HepG2 (cell line): ENCODE results near the gene FHIT. TPM values are rescaled to one million over a fixed set of nuclear protein-coding genes. Genes with fewer than 3 reads are reported as not detected.

Source experiments
- ATAC-seq: fragments of 200-7000 bp; cut with Tn5 transposase; 3 replicates; pipeline ENCODE4 v1.9.1; 2020; ENCODE audit warnings: mild to moderate bottlenecking, moderate library complexity
- BruUV-seq: library from RNA; stranded (reverse); fragments of 400-500 nt; replicated peaks from 2 replicates; lab custom pipeline; 2021; lab: Mats Ljungman, UMichigan
- CTCF ChIA-PET: fragments of 300-600 bp; formaldehyde crosslinking; extraction: SDS; loops from one replicate; lab custom pipeline; 2021; ENCODE audit warnings: low total read pairs, inconsistent platforms, low intra/inter-chr PET ratio; lab: Yijun Ruan, JAX
- POLR2A ChIA-PET: fragments of 350-600 bp; sonication (Branson Sonifier 250); formaldehyde crosslinking; loops from one replicate; lab custom pipeline; 2020; ENCODE audit warnings: antibody characterized with exemption, inconsistent platforms; lab: Yijun Ruan, JAX
- DNase-seq: peaks from one replicate; pipeline ENCODE4 v3.0.0-alpha.2; 2015; ENCODE audit warnings: low spot score
- FAIRE-seq: peaks from 3 replicates; lab custom pipeline; 2011; peaks lifted over from hg19 to GRCh38; lab: Jason Lieb, UNC
- H2AFZ ChIP-seq: one replicate; pipeline ENCODE4 v1.6.1; 2011; ENCODE audit warnings: low read length, inconsistent platforms
- H3K27ac ChIP-seq: fragments of 300-600 bp; 3 replicates; pipeline ENCODE4 v1.8.0; 2011; ENCODE audit warnings: mixed run types, mild to moderate bottlenecking, mixed read lengths, low read length, inconsistent platforms; ENCODE audit not compliant: insufficient read depth; ENCODE audit errors: extremely low read length
- H3K27me3 ChIP-seq, 2 experiments: fragments of 200-600 bp in 1 of 2; 2 replicates in 1 of 2; 3 replicates in 1 of 2; pipeline versions ENCODE4 v1.6.0 to v1.8.0; 2011; ENCODE audit warnings: low read length in 2 of 2, mild to moderate bottlenecking in 2 of 2, moderate library complexity in 2 of 2, inconsistent platforms in 1 of 2; ENCODE audit not compliant: insufficient read depth in 2 of 2, control insufficient read depth in 1 of 2
- H3K36me3 ChIP-seq, 2 experiments: fragments of 200-600 bp in 1 of 2; replicated peaks in 1 of 2; 2 replicates in 1 of 2; 3 replicates in 1 of 2; pipeline versions ENCODE4 v1.5.1 to v1.8.0; 2011; ENCODE audit warnings: low read length in 2 of 2, inconsistent platforms in 1 of 2; ENCODE audit not compliant: insufficient read depth in 2 of 2, control insufficient read depth in 1 of 2
- H3K4me1 ChIP-seq: 2 replicates; pipeline ENCODE4 v1.5.1; 2012; ENCODE audit warnings: low read length, inconsistent platforms; ENCODE audit not compliant: insufficient read depth
- H3K4me2 ChIP-seq: 2 replicates; pipeline ENCODE4 v1.6.0; 2011; ENCODE audit warnings: low read depth, low read length, inconsistent platforms
- H3K4me3 ChIP-seq, 3 experiments: fragments of 200-600 bp in 1 of 3; sonication (generic), shearing (Covaris generic) in 1 of 3; replicated peaks in 1 of 3; 2 replicates each; pipeline ENCODE4 v1.5.1; 2011 to 2016; ENCODE audit warnings: low read length in 3 of 3, inconsistent platforms in 2 of 3, low read depth in 2 of 3, mild to moderate bottlenecking in 2 of 3, control low read depth in 1 of 3, mixed read lengths in 1 of 3; ENCODE audit not compliant: insufficient read depth in 1 of 3
- H3K79me2 ChIP-seq: one replicate; pipeline ENCODE4 v1.6.1; 2011; ENCODE audit warnings: low read length, inconsistent platforms; ENCODE audit not compliant: insufficient read depth
- H3K9ac ChIP-seq: 2 replicates; pipeline ENCODE4 v1.6.0; 2011; ENCODE audit warnings: mild to moderate bottlenecking, low read depth, low read length, inconsistent platforms; ENCODE audit not compliant: insufficient read depth
- H3K9me3 ChIP-seq: 2 replicates; pipeline ENCODE4 v1.5.1; 2012; ENCODE audit warnings: mild to moderate bottlenecking, low read length
- H4K20me1 ChIP-seq: 2 replicates; pipeline ENCODE4 v1.6.0; 2011; ENCODE audit warnings: inconsistent platforms, mild to moderate bottlenecking, low read length, moderate library complexity; ENCODE audit not compliant: insufficient read depth
- FOXA1 ChIP-seq, 2 experiments: fragments of 450-650 bp in 1 of 2; sonication (generic) in 1 of 2; formaldehyde crosslinking in 1 of 2; IDR thresholded peaks; 2 replicates each; pipeline versions ENCODE4 v1.4.0 to v1.6.1; 2016 to 2020; ENCODE audit warnings: missing genetic modification reagents in 1 of 2
- HMGA1 ChIP-seq: sonication (generic); formaldehyde crosslinking; conservative IDR thresholded peaks from 2 replicates; pipeline ENCODE4 v1.4.0; 2020; ENCODE audit warnings: missing genetic modification reagents
- MIXL1 ChIP-seq: IDR thresholded peaks from 2 replicates; pipeline ENCODE4 v1.6.1; 2016
- NBN ChIP-seq: fragments of 450-650 bp; conservative IDR thresholded peaks from 2 replicates; pipeline ENCODE4 v1.6.1; 2017
- SALL2 ChIP-seq: sonication (generic); formaldehyde crosslinking; IDR thresholded peaks from 2 replicates; pipeline ENCODE4 v1.8.1; 2023; ENCODE audit warnings: mild to moderate bottlenecking, missing genetic modification reagents, inconsistent platforms
- SCMH1 ChIP-seq: sonication (generic); formaldehyde crosslinking; IDR thresholded peaks from 2 replicates; pipeline ENCODE4 v1.9.0; 2021; ENCODE audit warnings: missing genetic modification reagents, mild to moderate bottlenecking, borderline replicate concordance
- STAT6 ChIP-seq: sonication (generic); formaldehyde crosslinking; IDR thresholded peaks from 2 replicates; pipeline ENCODE4 v1.4.0; 2020; ENCODE audit warnings: missing genetic modification reagents, mild to moderate bottlenecking, borderline replicate concordance
- ZBTB20 ChIP-seq: sonication (generic); formaldehyde crosslinking; IDR thresholded peaks from 2 replicates; pipeline ENCODE4 v1.8.1; 2023; ENCODE audit warnings: missing genetic modification reagents, low read depth, mild to moderate bottlenecking, borderline replicate concordance
- ZNF567 ChIP-seq: sonication (generic); formaldehyde crosslinking; IDR thresholded peaks from 2 replicates; pipeline ENCODE4 v1.8.1; 2023; ENCODE audit warnings: mild to moderate bottlenecking, missing genetic modification reagents, borderline replicate concordance
- in situ Hi-C: cut with HindIII; loops from 2 replicates; pipeline ENCODE4 v1.10.0; 2017; ENCODE audit warnings: low pct_unique_long_range_greater_than_20kb; ENCODE audit not compliant: extremely low pct_ligation_motif_present
- intact Hi-C: fragments of 100-400 bp; cut with micrococcal nuclease; formaldehyde crosslinking; loops from one replicate; pipeline ENCODE4 v1.10.0; 2022; ENCODE audit not compliant: unreplicated experiment
- polyA plus RNA-seq, 8 experiments: library from polyadenylated mRNA; depleted of rRNA in 3 of 8; stranded (reverse) in 7 of 8; unstranded in 1 of 8; fragments of >200 nt; fragmentation: Illumina TruSeq in 4 of 8; extraction: Trizol in 4 of 8; gene quantifications; 2 replicates each; pipeline versions ENCODE4 v1.2.1 to v1.2.3, GENCODE V29; 2011 to 2016; ENCODE audit warnings: low read depth in 4 of 8, missing spikeins in 1 of 8, mixed read lengths in 1 of 8; ENCODE audit not compliant: insufficient read depth in 1 of 8
- total RNA-seq, 5 experiments: library from RNA; depleted of rRNA; stranded (reverse); fragments of >200 nt; fragmentation: Illumina TruSeq; extraction: Trizol; gene quantifications; 2 replicates each; pipeline ENCODE4 v1.2.3, GENCODE V29; 2016; ENCODE audit warnings: low read depth in 1 of 5

The FHIT gene
- total and polyA plus RNA-seq, 2 of the 13 experiments (the other 11 are each of a cell fraction or from before 2014, with no cell fraction given): 4.0 to 4.6 TPM

- POLR2A ChIA-PET: no interaction called here
- no peak overlapping the region for H2AFZ ChIP-seq
- in situ Hi-C loops: no loop called here
These were observed 1165.6 kb downstream of the FHIT start for GRCh38 chr3:60085649-60086048.

More at GRCh38 chr3:60085649-60086048, 1165.6 kb downstream of the FHIT start:
- Histone ChIP-seq H4K20me1 (no peaks in the 10 kb centered on the region), H3K79me2 (no peaks in the 10 kb centered on the region), H3K4me1 (no peaks in the 10 kb centered on the region), H3K27me3 (no peaks in the 10 kb centered on the region), H3K4me3 (no peak overlapping the region), H3K4me2 (no peak overlapping the region), H3K9ac (no peak overlapping the region), H3K27ac (no peak overlapping the region), H3K9me3 (no peaks in the 10 kb centered on the region; the same call in 1 of the 2 replicates), H3K36me3 (no peaks in the 10 kb centered on the region)
- intact Hi-C loops: no loop called here
- DNase-seq (no peak), ATAC-seq (no peak), FAIRE-seq (no peak)
- CTCF ChIA-PET: no interaction called here
- TF ChIP-seq STAT6: no peak
- no peak for TF ChIP-seq HMGA1 (CRISPR knock-in tag)
- TF ChIP-seq FOXA1 (IDR thresholded peaks at IDR 0.05): no peak
- TF ChIP-seq FOXA1 (CRISPR knock-in tag; IDR thresholded peaks at IDR 0.05): no peak
- TF ChIP-seq ZBTB20 (CRISPR knock-in tag): no peak
- no peak for TF ChIP-seq ZNF567 (CRISPR knock-in tag)
- TF ChIP-seq SCMH1: no peak
- no peak for TF ChIP-seq MIXL1
- no peak for TF ChIP-seq SALL2 (CRISPR knock-in tag)
- TF ChIP-seq NBN: no peak
- no TSS peak for BruUV-seq
